K562 (cell line): ENCODE results near the gene FKBP7. TPM values are rescaled to one million over a fixed set of nuclear protein-coding genes. Genes with fewer than 3 reads are reported as not detected.

ENCODE experiments used
- BCOR ChIP-seq: fragments of 450-650 bp; IDR thresholded peaks from 2 replicates; pipeline ENCODE4 v1.6.1; 2016
- ELF2 ChIP-seq: fragments of 250-450 bp; sonication (Bioruptor Pico); IDR thresholded peaks from 2 replicates; pipeline ENCODE4 v1.5.0; 2021; ENCODE audit warnings: mild to moderate bottlenecking
- ERF ChIP-seq: fragments of 450-650 bp; formaldehyde crosslinking; IDR thresholded peaks from 2 replicates; pipeline ENCODE4 v1.4.0; 2020; ENCODE audit warnings: mild to moderate bottlenecking, mixed read lengths
- KAT2B ChIP-seq: IDR thresholded peaks from one replicate; pipeline ENCODE4 v1.6.1; 2012; ENCODE audit warnings: low read depth, mild to moderate bottlenecking, control low read depth, inconsistent platforms, low read length, moderate library complexity
- KLF13 ChIP-seq: fragments of 450-650 bp; IDR thresholded peaks from 2 replicates; pipeline ENCODE4 v1.6.1; 2016; ENCODE audit warnings: missing genetic modification characterization, low read depth, mild to moderate bottlenecking, missing compliant biosample characterization, moderate library complexity, borderline replicate concordance
- MIER1 ChIP-seq: fragments of 450-650 bp; IDR thresholded peaks from 2 replicates; pipeline ENCODE4 v1.6.1; 2016; ENCODE audit warnings: antibody characterized with exemption, mild to moderate bottlenecking, low read depth
- NR1H2 ChIP-seq: sonication (generic); formaldehyde crosslinking; IDR thresholded peaks from 2 replicates; pipeline ENCODE4 v1.4.0; 2020; ENCODE audit warnings: mild to moderate bottlenecking, missing genetic modification reagents
- NR2F6 ChIP-seq: fragments of 450-650 bp; formaldehyde crosslinking; IDR thresholded peaks from 2 replicates; pipeline ENCODE4 v1.4.0; 2020; ENCODE audit warnings: mild to moderate bottlenecking
- NRF1 ChIP-seq, 2 experiments: fragments of 450-650 bp; IDR thresholded peaks in 1 of 2; conservative IDR thresholded peaks in 1 of 2; 2 replicates each; pipeline ENCODE4 v1.6.1; 2014; ENCODE audit warnings: mild to moderate bottlenecking in 2 of 2
- RBM25 ChIP-seq: fragments of 200-400 bp; formaldehyde crosslinking; IDR thresholded peaks from 2 replicates; pipeline ENCODE4 v1.6.1; 2018; ENCODE audit warnings: low read length, low read depth, moderate library complexity; ENCODE audit not compliant: severe bottlenecking
- RFX1 ChIP-seq: fragments of 450-650 bp; IDR thresholded peaks from 2 replicates; pipeline ENCODE4 v1.6.1; 2016; ENCODE audit warnings: mild to moderate bottlenecking, moderate library complexity
- RNF2 ChIP-seq: sonication (generic); IDR thresholded peaks from 2 replicates; pipeline ENCODE4 v1.6.1; 2016
- SMAD1 ChIP-seq: fragments of 150-350 bp; IDR thresholded peaks from 2 replicates; pipeline ENCODE4 v1.6.1; 2014; ENCODE audit warnings: low read length, low read depth; ENCODE audit not compliant: partially characterized antibody
- TAF9B ChIP-seq: fragments of 450-650 bp; IDR thresholded peaks from 2 replicates; pipeline ENCODE4 v1.6.1; 2018; ENCODE audit warnings: mild to moderate bottlenecking; ENCODE audit not compliant: partially characterized antibody
- TEAD2 ChIP-seq: fragments of 450-650 bp; IDR thresholded peaks from 2 replicates; pipeline ENCODE4 v1.6.1; 2016; ENCODE audit warnings: missing genetic modification characterization, control low read depth, missing compliant biosample characterization
- polyA plus RNA-seq, 8 experiments: library from polyadenylated mRNA; depleted of rRNA in 4 of 8; stranded (reverse) in 5 of 8; unstranded in 3 of 8; fragments of >200 nt; fragmentation: Nextera tagmentation in 2 of 8; fragmentation: Illumina TruSeq in 1 of 8; extraction: Ambion mirVana in 2 of 8; extraction: Trizol in 1 of 8; gene quantifications; 2 replicates each; pipeline versions ENCODE4 v1.2.1 to v1.2.3, GENCODE V29; 2011 to 2014; ENCODE audit warnings: inconsistent platforms in 1 of 8, missing spikeins in 1 of 8
- total RNA-seq, 7 experiments: library from RNA; depleted of rRNA in 6 of 7; stranded (reverse); fragments of >200 nt in 6 of 7; fragmentation: Illumina TruSeq in 2 of 7; extraction: Trizol in 2 of 7; gene quantifications; 2 replicates each; pipeline versions ENCODE4 v1.2.1 to v1.2.3, GENCODE V29; 2011 to 2021; ENCODE audit warnings: low replicate concordance in 1 of 7
- TF ChIP-seq, protein P1 (sequence below): sonication (generic); formaldehyde crosslinking; IDR thresholded peaks from 2 replicates; pipeline ENCODE4 v1.4.0; 2020; ENCODE audit warnings: mild to moderate bottlenecking, missing genetic modification reagents
- TF ChIP-seq, protein P2 (sequence below): fragments of 450-650 bp; formaldehyde crosslinking; IDR thresholded peaks from 2 replicates; pipeline ENCODE4 v1.4.0; 2022; ENCODE audit warnings: mild to moderate bottlenecking, moderate library complexity
- TF ChIP-seq, protein P3 (sequence below), 2 experiments: IDR thresholded peaks in 1 of 2; conservative IDR thresholded peaks in 1 of 2; 2 replicates each; pipeline ENCODE4 v1.6.1; 2016; ENCODE audit warnings: low read depth in 2 of 2, mild to moderate bottlenecking in 1 of 2, missing compliant biosample characterization in 1 of 2, missing genetic modification characterization in 1 of 2, moderate library complexity in 1 of 2
- TF ChIP-seq, protein P4 (sequence below): fragments of 250-450 bp; sonication (Bioruptor Pico); IDR thresholded peaks from 2 replicates; pipeline ENCODE4 v1.8.0; 2022; ENCODE audit warnings: moderate library complexity, mild to moderate bottlenecking, inconsistent platforms

Gene FKBP7
- total and polyA plus RNA-seq, 9 of the 15 experiments (the other 6 are each of a cell fraction or from before 2014, with no cell fraction given), result 6.1 to 23.2 (median 19.0) TPM

DNA sequence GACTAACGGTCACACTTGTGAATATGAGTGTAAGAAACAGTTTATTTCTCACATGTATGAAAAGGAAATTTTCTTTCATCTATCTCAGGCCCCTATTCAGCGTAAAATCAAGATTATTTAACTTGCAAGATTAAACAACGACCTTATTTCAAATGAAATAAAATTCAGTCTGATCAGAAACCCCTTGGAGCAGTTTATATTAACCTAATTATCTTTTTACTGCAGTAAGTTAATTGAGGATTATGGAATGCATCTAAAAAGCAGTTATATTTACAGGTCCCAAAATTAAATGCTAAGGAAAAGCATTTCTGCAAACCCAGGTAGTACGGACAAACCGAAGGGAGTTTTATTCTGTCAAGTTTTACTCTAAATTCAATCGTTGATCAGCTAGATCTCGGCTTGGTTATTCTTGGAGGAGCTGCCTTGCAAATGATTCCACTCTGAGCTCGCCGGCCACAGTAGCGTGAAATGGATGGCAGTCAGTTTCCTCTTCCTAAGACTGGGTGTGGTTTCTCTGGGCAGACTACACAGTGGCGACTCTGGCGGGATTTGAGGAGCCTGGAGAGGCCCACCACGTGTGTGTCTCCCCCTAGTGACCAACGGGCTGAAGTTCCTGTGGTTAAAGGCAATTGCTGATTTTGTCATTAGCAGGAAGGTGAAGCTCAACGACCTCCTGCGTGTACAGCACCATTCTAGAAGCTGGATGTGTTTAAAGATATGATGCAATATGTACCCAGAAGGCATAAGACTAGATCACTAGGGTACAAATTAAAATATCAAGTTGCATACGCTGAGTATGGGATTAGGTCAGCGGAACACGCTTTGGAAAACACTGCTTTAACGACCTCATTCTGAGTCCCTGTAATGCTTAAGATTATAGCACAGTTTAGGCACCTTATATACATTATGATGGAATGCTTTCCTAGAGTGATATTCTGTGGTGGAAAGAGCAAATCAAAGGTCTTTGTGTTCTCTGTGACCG, 63.8 kb downstream of the FKBP7 start (continued):
- TF ChIP-seq RBM25, result no peak
- TF ChIP-seq, protein P1, sequence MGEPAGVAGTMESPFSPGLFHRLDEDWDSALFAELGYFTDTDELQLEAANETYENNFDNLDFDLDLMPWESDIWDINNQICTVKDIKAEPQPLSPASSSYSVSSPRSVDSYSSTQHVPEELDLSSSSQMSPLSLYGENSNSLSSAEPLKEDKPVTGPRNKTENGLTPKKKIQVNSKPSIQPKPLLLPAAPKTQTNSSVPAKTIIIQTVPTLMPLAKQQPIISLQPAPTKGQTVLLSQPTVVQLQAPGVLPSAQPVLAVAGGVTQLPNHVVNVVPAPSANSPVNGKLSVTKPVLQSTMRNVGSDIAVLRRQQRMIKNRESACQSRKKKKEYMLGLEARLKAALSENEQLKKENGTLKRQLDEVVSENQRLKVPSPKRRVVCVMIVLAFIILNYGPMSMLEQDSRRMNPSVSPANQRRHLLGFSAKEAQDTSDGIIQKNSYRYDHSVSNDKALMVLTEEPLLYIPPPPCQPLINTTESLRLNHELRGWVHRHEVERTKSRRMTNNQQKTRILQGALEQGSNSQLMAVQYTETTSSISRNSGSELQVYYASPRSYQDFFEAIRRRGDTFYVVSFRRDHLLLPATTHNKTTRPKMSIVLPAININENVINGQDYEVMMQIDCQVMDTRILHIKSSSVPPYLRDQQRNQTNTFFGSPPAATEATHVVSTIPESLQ (CRISPR knock-in tag), result no peak
- peak; percentile 54; the same call in 1 of the 2 replicates for TF ChIP-seq BCOR
- TF ChIP-seq, protein P2, sequence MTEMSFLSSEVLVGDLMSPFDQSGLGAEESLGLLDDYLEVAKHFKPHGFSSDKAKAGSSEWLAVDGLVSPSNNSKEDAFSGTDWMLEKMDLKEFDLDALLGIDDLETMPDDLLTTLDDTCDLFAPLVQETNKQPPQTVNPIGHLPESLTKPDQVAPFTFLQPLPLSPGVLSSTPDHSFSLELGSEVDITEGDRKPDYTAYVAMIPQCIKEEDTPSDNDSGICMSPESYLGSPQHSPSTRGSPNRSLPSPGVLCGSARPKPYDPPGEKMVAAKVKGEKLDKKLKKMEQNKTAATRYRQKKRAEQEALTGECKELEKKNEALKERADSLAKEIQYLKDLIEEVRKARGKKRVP (CRISPR knock-in tag), result peak; percentile 97
- TF ChIP-seq RFX1, result no peak
- peak in 1 of 2 experiments; percentile 21; a peak in 1 of 4 replicates for TF ChIP-seq NRF1 (conservative IDR thresholded peaks at IDR 0.05 in 1 of 2, IDR thresholded peaks at IDR 0.05 in 1 of 2)
- TF ChIP-seq NR1H2 (CRISPR knock-in tag), result no peak
- TF ChIP-seq RNF2, result peak; percentile 87
- peak; percentile 43 for TF ChIP-seq TAF9B
- TF ChIP-seq, protein P3, sequence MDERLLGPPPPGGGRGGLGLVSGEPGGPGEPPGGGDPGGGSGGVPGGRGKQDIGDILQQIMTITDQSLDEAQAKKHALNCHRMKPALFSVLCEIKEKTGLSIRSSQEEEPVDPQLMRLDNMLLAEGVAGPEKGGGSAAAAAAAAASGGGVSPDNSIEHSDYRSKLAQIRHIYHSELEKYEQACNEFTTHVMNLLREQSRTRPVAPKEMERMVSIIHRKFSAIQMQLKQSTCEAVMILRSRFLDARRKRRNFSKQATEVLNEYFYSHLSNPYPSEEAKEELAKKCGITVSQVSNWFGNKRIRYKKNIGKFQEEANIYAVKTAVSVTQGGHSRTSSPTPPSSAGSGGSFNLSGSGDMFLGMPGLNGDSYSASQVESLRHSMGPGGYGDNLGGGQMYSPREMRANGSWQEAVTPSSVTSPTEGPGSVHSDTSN (CRISPR knock-in tag; IDR thresholded peaks at IDR 0.05; ENCODE audit: low read depth), result no peak
- TF ChIP-seq, protein P3 (tag; conservative IDR thresholded peaks at IDR 0.05; ENCODE audit: low read depth), result no peak
- peak; percentile 13; the same call in 1 of the 2 replicates for TF ChIP-seq ERF (CRISPR knock-in tag)
- TF ChIP-seq SMAD1, result peak; percentile 62
- TF ChIP-seq NR2F6 (CRISPR knock-in tag), result no peak
- no peak for TF ChIP-seq TEAD2
- no peak for TF ChIP-seq MIER1
- TF ChIP-seq KLF13 (tag), result no peak
- TF ChIP-seq ELF2 (CRISPR knock-in tag), result no peak
- TF ChIP-seq KAT2B, result no peak
- TF ChIP-seq, protein P4, sequence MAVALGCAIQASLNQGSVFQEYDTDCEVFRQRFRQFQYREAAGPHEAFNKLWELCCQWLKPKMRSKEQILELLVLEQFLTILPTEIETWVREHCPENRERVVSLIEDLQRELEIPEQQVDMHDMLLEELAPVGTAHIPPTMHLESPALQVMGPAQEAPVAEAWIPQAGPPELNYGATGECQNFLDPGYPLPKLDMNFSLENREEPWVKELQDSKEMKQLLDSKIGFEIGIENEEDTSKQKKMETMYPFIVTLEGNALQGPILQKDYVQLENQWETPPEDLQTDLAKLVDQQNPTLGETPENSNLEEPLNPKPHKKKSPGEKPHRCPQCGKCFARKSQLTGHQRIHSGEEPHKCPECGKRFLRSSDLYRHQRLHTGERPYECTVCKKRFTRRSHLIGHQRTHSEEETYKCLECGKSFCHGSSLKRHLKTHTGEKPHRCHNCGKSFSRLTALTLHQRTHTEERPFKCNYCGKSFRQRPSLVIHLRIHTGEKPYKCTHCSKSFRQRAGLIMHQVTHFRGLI (CRISPR knock-in tag), result 0 out of 2 replicates have a peak, but pooled peaks have one; percentile 34
